ENCODE data around the gene DDIT3.
A peak's percentile ranks its signal among the peaks of the same experiment; 100 is the strongest.
"Not testable (repeated sequence)": the region's sequence is repeated elsewhere in the genome, so short reads cannot be mapped to it uniquely, and the experiment has no call there.

Gene DDIT3

GRCh38 chr12:57498132-57498502 lies 22.2 kb downstream of the DDIT3 start:
- TF ChIP-seq CTCF (IDR thresholded peaks at IDR 0.05; ENCODE audit: insufficient read depth, low read depth, low read length, missing control alignments) = no peak
- no peak for DNase-seq (ENCODE audit: low read depth)
- H3K4me3 ChIP-seq (ENCODE audit: low read depth, low read length) = no peak overlapping the region

- no peak for DNase-seq (ENCODE audit: low read depth)
- no peak for TF ChIP-seq CTCF (IDR thresholded peaks at IDR 0.05; ENCODE audit: insufficient read depth, low read depth, low read length, missing control alignments)
Observed at GRCh38 chr12:57497223-57498131, 22.8 kb downstream of the DDIT3 start.

GRCh38 chr12:57496822-57497221 lies 23.5 kb downstream of the DDIT3 start:
- TF ChIP-seq CTCF (IDR thresholded peaks at IDR 0.05; ENCODE audit: insufficient read depth, low read depth, low read length, missing control alignments) = no peak
- no peak overlapping the region for H3K4me3 ChIP-seq (ENCODE audit: low read depth, low read length)
- DNase-seq (ENCODE audit: low read depth) = no peak

More at GRCh38 chr12:57497223-57498131, 22.8 kb downstream of the DDIT3 start:
- H3K4me3 ChIP-seq (ENCODE audit: low read depth, low read length) = no peak overlapping the region

- H3K4me3 ChIP-seq (ENCODE audit: low read depth, low read length); DNase-seq (ENCODE audit: low read depth): not testable (repeated sequence)
Observed at GRCh38 chr12:57495051-57495701, 25.1 kb downstream of the DDIT3 start.

GRCh38 chr12:57491393-57492280 lies 28.7 kb downstream of the DDIT3 start:
- H3K4me3 ChIP-seq (ENCODE audit: low read depth, low read length) = no peak overlapping the region
- peak; percentile 13 for TF ChIP-seq CTCF (IDR thresholded peaks at IDR 0.05; ENCODE audit: insufficient read depth, low read depth, low read length, missing control alignments)
- DNase-seq (ENCODE audit: low read depth) = peak; percentile 31

GRCh38 chr12:57490126-57490525 lies 30.2 kb downstream of the DDIT3 start:
- no peak overlapping the region for H3K4me3 ChIP-seq (ENCODE audit: low read depth, low read length)
- no peak for DNase-seq (ENCODE audit: low read depth)
- no peak for TF ChIP-seq CTCF (IDR thresholded peaks at IDR 0.05; ENCODE audit: insufficient read depth, low read depth, low read length, missing control alignments)

Measured in GM12865 (cell line).